ENCODE results near the gene LKAAEAR1.

The LKAAEAR1 gene

GRCh38 chr20:64078934-64079272, 5.3 kb downstream of the LKAAEAR1 start:
- DNase-seq (ENCODE audit: low read depth) = no peak

GRCh38 chr20:64077876-64078551, 6.2 kb downstream of the LKAAEAR1 start:
- DNase-seq (ENCODE audit: low read depth) = no peak

- no peak for DNase-seq (ENCODE audit: low read depth)
These were observed 6.7 kb downstream of the LKAAEAR1 start for GRCh38 chr20:64077541-64077875.

- peak; percentile 28 for DNase-seq (ENCODE audit: low read depth)
These were observed 7.1 kb downstream of the LKAAEAR1 start for GRCh38 chr20:64077094-64077493.

GRCh38 chr20:64076061-64076997, 7.9 kb downstream of the LKAAEAR1 start:
- DNase-seq (ENCODE audit: low read depth) = no peak

GRCh38 chr20:64075556-64075955, 8.6 kb downstream of the LKAAEAR1 start:
- no peak for DNase-seq (ENCODE audit: low read depth)

GRCh38 chr20:64074963-64075362, 9.2 kb downstream of the LKAAEAR1 start:
- no peak for DNase-seq (ENCODE audit: low read depth)

- no peak for DNase-seq (ENCODE audit: low read depth)
These were observed 9.9 kb downstream of the LKAAEAR1 start for GRCh38 chr20:64074184-64074789.

- DNase-seq (ENCODE audit: low read depth) = no peak
These were observed 10.6 kb downstream of the LKAAEAR1 start for GRCh38 chr20:64073476-64074183.

- no peak for DNase-seq (ENCODE audit: low read depth)
These were observed 11.6 kb downstream of the LKAAEAR1 start for GRCh38 chr20:64072498-64073063.

GRCh38 chr20:64071341-64072332, 12.6 kb downstream of the LKAAEAR1 start:
- no peak for DNase-seq (ENCODE audit: low read depth)

- no peak for DNase-seq (ENCODE audit: low read depth)
These were observed 13.8 kb downstream of the LKAAEAR1 start for GRCh38 chr20:64070244-64070993.

GRCh38 chr20:64069614-64070243, 14.5 kb downstream of the LKAAEAR1 start:
- no peak for DNase-seq (ENCODE audit: low read depth)

GRCh38 chr20:64069209-64069613, 15.0 kb downstream of the LKAAEAR1 start:
- no peak for DNase-seq (ENCODE audit: low read depth)

- DNase-seq (ENCODE audit: low read depth) = no peak
These were observed 15.6 kb downstream of the LKAAEAR1 start for GRCh38 chr20:64068386-64069208.

GRCh38 chr20:64067733-64068307, 16.4 kb downstream of the LKAAEAR1 start:
- no peak for DNase-seq (ENCODE audit: low read depth)

GRCh38 chr20:64067005-64067632, 17.1 kb downstream of the LKAAEAR1 start:
- DNase-seq (ENCODE audit: low read depth) = no peak

- DNase-seq (ENCODE audit: low read depth) = peak; percentile 32
These were observed 18.2 kb downstream of the LKAAEAR1 start for GRCh38 chr20:64065974-64066343.
